NCI-H2029 treated with DMSO at 0.1 percent for 48 hours (cell line): Measurements from ENCODE around the gene PDILT.
A peak's percentile ranks its signal among the peaks of the same experiment; 100 is the strongest.

Experiments
- DNase-seq: peaks from one replicate; lab custom pipeline; 2025; lab: John Stamatoyannopoulos, UW

The PDILT gene

DNA sequence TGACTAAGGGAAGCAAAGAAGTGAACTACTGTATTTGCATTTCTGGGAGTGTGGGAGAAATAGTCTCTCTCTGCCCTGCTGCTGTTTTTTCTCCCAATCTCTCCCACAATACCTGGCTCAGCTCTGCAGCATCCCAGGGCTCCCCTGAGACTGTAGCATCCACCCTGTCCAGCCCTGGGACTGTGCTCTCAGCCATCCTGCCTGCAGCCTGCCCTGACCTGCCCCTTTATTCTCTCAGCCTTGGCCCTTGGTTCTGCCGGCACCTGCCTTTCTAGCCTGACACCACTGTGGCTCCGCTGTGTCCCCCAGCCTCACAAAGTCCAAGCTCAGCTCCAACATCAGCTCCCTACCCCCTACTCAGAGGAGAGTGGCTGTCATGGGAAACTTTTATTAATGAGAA lies 1.9 kb downstream of the PDILT start:
- DNase-seq: no peak

DNA sequence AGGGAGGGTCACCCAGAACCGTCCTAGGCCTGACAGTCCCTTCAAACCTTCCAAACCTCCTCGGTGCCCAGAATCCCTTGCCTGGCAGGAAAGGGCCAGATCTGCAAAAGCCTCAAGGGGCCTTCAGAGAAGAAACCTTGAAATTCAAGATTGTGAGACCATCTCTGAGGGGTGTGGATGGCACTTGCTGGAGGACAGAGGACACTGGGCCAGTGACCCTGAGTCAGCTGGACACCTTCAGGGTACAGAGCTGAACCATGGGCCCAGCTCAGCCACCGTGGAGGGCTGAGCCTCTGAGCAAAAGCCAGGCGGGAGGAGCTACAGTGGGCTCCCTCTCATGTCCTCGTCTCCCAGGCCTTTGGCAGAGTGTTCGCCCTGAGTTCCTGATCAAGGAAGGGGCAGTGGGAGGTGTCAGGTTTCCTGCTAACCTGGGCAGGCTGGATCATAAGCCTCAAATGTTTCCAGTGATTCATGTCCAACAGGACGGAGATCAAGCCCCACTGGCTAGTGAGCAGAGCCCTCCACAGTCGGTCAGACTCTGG lies 3.0 kb downstream of the PDILT start:
- no peak for DNase-seq

DNA sequence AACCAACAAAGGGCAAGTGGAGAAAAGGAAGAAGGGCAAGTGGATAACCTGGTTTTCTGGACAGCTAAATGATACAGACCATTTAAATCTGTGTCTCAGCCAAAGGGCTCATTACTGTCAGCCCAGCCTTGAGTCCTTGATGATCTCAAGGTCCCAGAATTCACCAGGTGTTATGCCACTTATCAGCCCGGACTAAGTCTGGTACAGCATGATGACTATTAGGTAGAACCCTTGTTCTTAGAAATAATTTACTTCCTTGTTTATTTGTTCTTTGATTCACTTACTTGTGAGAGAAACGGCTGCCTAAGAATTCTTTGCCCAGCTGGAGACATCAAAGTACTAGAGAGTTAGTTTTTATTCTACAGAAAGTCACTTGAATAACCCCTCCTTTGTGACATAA lies 3.5 kb downstream of the PDILT start:
- DNase-seq: no peak

DNA sequence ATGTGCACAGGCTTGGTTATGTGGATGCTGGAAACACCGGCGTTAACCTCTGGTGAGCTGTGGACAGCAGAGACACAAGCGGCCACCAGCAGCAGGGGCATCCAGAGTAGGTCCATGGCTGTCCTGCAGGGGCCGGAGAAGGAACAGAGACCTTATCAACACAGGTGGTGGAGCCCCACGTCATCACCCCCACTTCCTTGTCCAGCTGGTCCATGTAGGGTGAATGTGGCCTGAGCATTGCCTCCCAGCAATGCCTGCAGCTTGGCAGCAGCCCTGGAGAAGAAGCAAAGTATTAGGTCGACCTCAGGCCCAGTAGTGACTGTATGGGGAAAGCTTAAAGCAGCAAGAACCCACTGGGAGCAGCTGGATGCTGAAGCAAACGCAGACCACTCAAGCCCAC lies 5.4 kb downstream of the PDILT start:
- DNase-seq: no peak

DNA sequence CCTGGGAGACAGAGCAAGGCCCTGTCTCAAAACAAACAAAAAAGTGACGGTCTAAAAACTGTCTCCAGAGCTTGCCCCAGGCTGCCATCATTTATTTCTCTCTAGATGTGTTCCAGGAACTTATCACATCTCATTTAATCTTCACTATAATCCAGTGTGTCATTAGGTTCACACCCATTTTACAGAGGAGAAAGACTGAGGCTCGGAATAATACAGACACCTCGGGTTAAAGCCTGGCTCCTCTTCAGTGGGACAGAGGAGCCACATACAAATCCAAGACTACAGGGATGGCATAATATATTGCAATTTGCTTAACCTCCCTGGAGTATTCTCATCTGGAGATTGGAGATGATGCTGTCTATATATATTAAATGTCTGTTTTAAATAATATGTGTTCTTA lies 5.9 kb downstream of the PDILT start:
- DNase-seq: no peak

DNA sequence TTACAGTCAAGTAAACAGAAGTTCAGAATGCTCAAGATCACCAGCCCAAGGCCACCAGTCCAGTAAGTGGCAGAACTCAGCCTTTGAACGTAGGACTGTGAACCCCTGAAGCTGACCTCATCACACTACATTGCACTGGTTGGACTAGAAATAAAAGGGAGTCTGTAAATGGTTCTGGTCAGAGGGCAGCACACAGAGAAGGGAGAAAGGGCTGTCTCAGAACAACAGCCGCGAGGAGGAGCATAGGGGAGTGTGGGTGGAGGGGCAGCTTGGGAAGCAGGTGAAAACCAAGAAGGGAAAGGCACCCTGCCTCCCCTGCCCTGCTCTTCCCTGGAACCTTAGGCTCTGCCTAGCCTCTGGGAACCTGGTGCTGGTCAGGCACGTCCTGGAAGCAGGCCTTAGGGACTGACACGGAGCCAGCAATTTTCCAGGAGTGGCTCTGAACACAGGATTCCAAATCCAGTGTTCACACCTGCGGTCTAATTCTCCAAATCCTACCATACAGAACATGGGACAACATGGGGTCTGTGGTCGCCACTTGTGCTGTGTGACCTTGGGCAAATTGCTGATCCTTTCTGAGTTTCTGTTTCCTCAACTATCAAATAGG lies 7.0 kb downstream of the PDILT start:
- no peak for DNase-seq

DNA sequence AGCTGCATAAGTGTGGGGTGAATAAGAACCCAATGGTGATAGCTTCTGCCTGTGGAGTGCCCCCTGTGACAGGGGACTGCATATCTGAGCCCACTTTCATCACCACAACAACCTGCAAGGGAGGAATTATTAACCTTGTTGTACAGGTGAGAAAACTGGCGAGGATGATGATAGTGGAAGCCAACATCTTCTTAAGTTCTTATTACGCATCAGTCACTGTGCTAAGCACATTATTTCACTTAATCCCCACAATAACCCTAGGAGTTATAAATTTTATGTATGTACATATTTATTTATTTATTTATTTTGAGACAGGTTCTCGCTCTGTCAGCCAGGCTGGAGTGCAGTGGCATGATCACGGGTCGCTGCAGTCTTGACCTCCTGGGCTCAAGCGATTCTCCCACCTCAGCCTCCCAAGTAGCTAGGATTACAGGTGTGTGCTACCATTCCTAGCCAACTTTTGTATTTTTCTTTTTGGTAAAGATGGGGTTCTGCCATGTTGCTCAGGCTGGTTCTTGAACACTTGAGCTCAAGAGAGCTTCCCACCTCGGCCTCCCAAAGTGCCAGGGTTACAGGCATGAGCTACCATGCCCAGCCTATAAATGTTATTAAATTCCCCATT lies 7.6 kb downstream of the PDILT start:
- no peak for DNase-seq

DNA sequence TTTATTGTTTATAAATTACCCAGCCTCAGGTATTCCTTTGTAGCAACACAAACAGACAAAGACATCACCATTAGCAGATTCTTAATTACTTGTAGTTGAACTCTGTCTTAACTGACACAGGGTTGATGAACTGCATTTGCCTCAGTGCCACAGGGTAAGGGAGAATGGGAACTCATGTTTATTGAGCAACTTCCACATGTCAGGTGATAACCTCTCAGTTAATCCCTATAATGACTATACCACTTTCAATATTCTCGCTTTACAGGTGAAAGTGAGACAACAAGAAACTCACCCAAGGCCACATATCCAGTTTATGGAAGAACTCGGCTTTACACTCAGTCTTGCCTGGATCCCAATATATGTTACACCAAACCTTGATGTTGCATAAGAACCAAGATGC lies 8.6 kb downstream of the PDILT start:
- no peak for DNase-seq

DNA sequence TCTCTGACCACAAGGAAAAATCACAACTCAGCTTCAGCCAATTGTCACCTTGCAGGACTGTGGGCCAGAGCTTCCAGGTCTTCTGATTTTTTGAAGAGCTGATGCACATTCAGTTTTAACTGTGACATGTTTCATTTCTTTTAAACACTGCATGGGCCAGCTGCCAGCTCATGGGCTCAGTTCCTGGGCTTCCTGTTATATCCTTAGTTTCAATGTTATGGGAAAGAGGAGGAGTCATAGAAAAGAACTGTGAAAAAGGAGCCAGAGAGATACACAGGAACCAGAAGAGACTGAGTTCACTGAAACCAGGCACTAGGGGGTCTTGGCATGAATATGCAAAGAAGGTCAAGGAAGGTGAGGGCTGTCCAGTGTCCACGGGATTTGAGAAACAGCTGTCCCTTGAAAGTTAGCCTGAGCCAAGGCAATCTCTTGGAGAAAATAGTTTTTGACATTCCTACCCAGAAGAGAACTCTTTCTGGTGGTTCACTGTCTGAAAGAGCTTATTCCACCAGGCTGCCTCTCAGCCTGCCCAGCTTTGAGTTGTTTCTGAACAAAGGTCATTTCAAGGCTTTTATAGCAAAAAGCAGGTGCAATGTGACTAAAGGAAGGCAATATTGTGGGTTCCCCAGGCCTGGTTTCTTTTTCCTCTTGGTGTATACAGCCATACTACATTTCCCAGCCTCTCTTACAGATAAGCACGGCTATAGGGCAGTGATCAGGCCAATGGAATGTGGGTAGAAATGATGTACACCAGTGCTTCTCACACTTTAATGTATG lies 10.5 kb downstream of the PDILT start:
- peak; percentile 8 for DNase-seq

DNA sequence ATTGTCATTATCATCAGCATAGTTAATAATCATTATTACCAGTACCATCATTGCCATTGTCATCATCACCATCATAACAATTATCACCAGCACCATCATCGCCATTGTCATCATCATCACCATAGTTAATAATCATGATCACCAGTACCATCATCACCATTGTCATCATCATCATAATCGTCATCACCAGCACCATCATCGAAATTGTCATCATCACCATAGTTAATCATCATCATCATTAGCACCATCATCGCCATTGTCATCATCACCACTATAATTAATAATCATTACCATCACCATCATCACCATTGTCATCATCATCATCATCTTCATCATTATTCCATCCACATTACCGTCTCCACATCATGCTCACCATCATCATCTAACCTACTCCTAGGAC lies 13.5 kb downstream of the PDILT start:
- no peak for DNase-seq

DNA sequence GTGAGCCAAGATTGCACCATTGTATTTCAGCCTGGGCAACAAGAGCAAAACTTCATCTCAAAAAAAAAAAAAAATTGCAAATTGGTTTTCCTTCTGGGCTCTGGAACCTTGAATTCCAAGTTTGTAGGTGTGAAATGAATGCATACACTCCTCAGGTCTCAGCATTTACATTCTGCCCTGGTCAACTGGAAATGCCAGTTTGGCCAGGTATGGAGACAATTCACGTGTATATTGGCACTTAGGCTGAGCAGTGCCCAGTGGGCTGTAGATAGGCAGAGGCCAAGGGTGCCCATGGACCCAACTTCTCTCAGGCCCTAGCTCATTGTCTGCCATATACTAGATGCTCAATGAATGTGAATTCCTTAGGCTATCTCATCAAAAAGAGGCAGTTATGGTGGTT lies 15.7 kb downstream of the PDILT start:
- DNase-seq: no peak

DNA sequence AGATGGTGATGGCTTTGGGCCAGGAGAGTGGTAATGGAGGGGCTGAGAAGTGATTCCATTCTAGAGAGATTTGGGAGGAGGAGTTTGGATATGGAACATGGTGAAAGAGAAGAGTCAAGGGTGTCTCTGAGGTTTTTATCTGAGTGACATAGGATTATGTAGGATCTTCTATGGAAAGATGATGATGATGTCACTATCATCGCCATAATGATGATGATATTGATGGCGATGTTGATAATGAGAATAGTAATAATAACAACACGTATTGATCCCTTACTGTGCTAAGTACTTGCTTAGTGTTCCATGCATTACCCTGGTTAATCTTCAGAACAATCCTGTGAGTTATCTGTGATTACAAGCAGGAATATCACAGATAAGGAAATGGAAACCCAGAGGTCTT lies 16.6 kb downstream of the PDILT start:
- no peak for DNase-seq

DNA sequence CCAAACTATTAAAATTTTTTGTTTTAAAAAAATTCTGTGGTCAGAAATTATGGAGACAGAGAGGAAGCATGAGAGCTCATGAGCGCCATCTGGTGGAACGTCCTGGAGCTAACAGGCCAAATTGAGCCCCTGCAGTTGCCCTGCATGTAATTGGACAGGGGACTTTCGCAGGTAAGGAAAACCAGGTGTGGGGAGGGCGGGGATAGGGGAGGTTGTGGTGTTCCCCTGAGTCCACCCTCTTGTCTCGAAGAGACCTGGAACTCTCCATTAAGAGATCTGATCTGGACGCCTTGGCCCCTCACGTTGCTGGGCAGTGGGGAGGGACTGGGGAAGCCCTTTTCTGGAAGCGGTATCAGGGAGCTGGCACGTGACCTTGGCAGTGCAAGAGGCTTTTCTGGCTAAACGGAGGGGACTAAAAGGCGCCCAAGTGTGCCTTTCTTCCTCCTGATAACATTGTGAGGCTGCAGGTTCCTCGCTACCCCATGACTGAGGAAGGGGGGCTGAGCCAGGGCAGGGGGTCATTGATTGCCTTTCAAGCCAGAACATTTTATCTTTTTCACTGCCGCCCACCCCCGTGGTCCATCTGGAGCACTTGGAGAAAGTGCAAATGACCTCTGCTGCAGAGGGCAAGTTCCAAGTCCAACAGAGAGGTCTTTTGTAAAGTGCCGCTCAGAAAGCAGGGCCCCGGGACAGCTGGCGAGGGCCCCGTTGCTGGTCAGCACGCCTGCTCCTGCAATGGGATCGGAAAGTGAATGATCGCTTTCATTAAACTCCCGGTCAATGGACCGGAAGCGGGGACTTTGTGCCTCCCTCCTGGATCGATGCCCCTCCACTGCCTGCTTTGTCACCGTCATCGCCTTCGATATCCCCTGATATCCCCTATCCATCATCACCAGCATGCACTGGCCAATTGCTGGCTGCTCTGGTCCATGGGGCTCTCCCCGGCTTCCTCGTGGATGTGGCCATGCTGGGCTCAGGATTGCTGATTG lies 18.4 kb downstream of the PDILT start:
- peak; percentile 31 for DNase-seq

DNA sequence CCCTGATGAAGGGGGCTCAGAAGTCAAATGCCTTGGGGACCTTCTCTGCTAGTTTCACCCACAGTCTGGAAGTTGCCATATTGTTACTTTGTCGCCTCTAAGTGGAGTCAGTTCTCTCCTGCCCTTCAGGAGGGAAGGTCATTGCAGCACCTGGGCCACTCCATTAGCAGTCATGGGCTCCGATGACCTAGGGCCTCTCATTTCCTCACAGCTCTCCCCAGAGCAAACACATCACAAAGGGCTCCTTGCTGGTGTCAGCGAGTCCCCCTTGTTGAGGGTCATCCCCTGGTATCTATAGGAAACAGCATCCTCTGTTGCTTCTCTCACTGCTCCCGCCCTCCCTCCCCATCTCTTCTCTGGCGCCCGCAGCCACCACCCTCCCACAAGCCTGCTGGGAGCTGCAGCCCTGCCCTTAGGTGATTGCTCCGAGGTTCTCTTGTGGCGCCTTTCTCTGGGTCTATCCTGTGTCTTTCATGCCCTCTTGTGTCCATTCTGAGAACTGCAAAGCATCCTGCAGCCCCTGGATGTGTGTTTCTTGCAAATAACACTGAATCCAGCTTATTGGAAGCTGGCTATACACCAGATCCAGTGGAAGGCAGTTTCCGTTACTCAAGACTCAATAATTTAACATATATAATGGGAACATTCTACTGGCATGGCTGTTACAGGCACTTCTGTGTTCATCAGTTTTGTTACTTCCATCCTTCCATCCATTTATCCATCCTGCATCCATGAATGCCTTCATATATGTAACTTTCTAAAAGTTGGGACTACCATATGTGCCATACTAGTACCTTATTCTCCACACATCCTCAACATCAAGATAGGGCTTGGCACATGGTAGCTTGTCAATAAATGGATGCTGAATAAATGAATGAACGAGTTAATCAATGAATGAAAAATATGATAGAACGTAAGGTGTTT lies 21.2 kb downstream of the PDILT start:
- peak; percentile 68 for DNase-seq

DNA sequence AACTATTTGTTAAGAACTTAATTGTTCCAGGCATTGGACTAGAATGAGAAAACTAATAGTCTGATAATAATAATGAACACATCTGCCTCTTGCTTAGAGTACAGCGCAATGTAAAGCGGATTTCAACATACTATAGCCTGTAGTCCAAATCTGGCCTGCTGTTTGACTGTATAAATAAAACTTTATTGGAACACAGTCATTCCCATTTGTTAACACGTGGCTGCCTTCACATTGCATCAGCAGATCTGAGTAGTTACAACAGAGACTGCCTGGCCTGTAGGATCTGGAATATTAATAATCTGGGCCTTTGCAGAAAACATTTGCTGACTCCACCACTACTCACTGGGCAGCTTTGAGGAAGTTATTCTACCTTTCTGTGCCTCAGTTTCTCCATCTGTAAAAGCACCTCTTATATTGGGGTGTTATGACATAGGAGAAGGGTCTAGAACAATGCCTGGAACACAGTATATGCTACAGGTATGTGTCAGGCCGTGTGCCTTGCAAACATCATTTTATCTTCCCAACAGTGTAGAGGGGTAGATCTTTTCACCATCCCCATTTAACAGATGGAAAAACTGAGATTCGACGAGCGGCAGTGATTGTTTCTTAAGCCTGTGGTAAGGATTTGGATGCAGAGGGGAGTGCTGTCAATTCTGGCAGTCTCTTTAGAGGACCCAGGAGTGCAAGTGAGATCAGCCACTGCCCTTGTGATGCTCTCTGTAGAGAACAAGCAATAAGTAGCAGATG lies 22.2 kb downstream of the PDILT start:
- DNase-seq: no peak

DNA sequence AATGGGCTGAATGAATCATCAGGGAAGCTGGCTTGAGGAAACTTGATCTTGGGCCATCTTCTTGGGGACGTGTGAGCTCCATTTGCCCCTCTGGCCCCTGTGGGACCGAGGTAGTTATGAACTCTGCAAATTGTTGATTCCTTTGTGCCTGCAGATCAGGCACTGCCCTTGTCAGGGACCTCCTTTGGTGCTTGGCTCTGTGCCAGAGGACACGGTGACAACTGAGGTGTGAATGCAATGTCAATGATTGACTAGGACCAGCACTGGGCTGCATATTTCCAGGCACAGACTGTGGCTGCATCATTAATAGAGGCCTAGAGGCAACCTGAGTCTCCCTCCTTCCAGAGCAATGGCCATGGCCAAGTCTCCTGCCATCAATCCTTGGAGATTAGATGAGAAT lies 23.8 kb downstream of the PDILT start:
- no peak for DNase-seq

DNA sequence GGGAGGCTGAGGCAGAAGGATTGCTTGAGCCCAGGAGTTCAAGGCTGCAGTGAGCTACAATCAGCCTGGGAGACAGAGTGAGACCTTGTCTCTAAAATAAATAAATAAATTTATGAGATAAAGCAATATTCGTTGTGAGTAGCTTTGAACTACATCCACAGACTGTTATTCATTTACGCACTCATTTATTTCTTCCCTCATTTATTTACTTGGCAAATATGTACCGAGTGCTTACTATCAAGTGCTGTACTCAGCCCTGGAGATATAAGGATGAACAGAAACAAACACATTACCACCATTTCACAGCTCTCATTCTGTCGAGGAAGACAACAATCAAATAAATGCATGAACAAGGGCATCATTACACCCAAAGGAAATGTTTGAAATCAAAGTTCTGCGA lies 27.4 kb downstream of the PDILT start:
- DNase-seq: no peak

DNA sequence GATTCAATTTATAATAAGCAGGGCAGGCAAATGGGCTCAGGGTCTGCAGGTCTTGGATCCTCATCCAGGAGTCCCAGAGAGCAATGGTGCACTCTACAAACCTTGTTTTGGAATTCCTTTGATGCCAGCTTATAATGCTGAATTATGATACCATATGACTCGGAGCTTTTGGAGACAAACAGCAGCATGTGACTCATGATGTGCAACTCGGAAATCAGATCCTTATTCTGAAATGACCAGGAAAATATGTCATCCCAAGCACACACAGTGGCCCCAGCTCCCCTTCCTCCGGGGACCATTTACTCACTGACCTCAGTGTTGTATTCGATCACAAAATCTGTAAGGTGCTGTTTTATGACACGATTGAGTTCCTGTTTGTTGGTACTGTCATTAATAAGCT lies 31.8 kb downstream of the PDILT start:
- no peak for DNase-seq

DNA sequence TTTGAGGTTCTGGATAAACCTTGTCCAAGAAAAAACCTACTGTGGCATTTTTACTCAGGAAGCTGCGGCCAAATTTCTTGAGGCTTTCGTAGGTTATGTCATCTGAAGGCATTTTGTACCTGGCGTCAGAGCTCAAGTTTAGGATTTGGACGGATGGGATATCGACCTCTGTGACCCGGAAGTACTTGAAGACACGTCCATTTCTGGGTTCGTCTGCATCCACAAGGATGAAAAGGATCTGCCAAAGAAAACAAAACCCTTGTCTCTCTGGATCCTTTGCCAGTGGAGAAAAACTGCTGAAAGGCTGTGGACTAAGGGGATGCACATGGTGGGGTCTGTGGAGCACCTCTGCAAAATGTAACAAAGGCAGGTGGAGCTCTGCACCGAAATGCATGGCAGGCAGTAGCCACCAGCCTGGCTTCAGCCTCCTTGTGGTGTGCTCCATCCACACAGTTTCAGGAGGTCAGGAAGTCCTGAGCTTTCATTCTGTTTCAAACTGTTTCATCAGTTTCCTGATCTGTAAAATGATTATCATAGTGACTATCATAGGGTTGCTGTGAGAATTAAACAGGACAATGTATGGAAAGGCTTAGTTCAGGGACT lies 35.0 kb downstream of the PDILT start:
- DNase-seq: no peak

DNA sequence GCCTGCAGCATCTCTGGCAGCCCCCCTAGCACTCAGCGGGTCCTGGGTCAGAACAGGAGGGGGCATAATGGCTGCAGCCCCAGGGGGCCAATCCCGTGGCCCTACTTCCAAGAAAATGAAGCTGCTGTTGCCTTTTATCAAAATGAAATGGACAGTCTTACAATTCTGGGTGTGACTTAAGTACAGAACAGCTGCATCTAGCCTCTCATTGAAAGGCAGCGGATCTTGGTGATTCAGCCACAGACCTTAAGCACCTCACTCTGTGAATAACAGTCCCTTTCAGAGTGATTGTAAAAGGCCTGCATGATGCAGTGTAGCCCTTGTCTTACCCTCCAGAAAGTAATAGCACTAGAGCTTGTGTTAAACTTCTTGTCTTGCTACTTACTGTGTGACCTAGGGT lies 40.5 kb downstream of the PDILT start:
- DNase-seq: no peak
